ENCODE data around the gene NUMBL. TPM values are rescaled to one million over a fixed set of nuclear protein-coding genes. Genes with fewer than 3 reads are reported as not detected.
A peak's percentile ranks its signal among the peaks of the same experiment; 100 is the strongest.

Gene NUMBL
- total RNA-seq, 6 experiments from 2014 or later, result 6.1 to 19.6 (median 10.5) TPM

GRCh38 chr19:40640744-40641143 is 49.7 kb downstream of the NUMBL start:
- no peaks in the 10 kb centered on the region for H3K4me1 ChIP-seq
- no peaks in the 10 kb centered on the region for H3K9me3 ChIP-seq
- DNase-seq, result no peak
- H3K27me3 ChIP-seq, result no peaks in the 10 kb centered on the region
- ATAC-seq, result peak in 2 of 4 donors; percentile 21 to 23
- 8% methylated on average over 5 of the region's 5 CpGs for WGBS (ENCODE audit: insufficient coverage, low coverage, low lambda C conversion rate, missing lambda C conversion rate)
- H3K4me3 ChIP-seq, result no peak overlapping the region
- TF ChIP-seq, protein P1, sequence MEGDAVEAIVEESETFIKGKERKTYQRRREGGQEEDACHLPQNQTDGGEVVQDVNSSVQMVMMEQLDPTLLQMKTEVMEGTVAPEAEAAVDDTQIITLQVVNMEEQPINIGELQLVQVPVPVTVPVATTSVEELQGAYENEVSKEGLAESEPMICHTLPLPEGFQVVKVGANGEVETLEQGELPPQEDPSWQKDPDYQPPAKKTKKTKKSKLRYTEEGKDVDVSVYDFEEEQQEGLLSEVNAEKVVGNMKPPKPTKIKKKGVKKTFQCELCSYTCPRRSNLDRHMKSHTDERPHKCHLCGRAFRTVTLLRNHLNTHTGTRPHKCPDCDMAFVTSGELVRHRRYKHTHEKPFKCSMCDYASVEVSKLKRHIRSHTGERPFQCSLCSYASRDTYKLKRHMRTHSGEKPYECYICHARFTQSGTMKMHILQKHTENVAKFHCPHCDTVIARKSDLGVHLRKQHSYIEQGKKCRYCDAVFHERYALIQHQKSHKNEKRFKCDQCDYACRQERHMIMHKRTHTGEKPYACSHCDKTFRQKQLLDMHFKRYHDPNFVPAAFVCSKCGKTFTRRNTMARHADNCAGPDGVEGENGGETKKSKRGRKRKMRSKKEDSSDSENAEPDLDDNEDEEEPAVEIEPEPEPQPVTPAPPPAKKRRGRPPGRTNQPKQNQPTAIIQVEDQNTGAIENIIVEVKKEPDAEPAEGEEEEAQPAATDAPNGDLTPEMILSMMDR (IDR thresholded peaks at IDR 0.05), result no peak
- no peak for TF ChIP-seq POLR2A (IDR thresholded peaks at IDR 0.05)
- intact Hi-C loops (cut with DNase I), result no loop called here
- H3K27ac ChIP-seq, result no peak overlapping the region
- no peaks in the 10 kb centered on the region for H3K36me3 ChIP-seq

GRCh38 chr19:40639638-40639982 is 50.8 kb downstream of the NUMBL start:
- no peak for TF ChIP-seq POLR2A (IDR thresholded peaks at IDR 0.05)
- TF ChIP-seq, protein P1 (IDR thresholded peaks at IDR 0.05), result no peak
- Histone ChIP-seq H3K4me3 (no peak overlapping the region), H3K36me3 (no peaks in the 10 kb centered on the region), H3K27ac (no peak overlapping the region), H3K27me3 (no peaks in the 10 kb centered on the region), H3K9me3 (no peaks in the 10 kb centered on the region), H3K4me1 (no peaks in the 10 kb centered on the region)
- ATAC-seq (no peak), DNase-seq (no peak)
- 71% methylated on average over 5 of the region's 6 CpGs for WGBS (ENCODE audit: insufficient coverage, low coverage, low lambda C conversion rate, missing lambda C conversion rate)
- intact Hi-C loops (cut with DNase I), result no loop called here

DNA sequence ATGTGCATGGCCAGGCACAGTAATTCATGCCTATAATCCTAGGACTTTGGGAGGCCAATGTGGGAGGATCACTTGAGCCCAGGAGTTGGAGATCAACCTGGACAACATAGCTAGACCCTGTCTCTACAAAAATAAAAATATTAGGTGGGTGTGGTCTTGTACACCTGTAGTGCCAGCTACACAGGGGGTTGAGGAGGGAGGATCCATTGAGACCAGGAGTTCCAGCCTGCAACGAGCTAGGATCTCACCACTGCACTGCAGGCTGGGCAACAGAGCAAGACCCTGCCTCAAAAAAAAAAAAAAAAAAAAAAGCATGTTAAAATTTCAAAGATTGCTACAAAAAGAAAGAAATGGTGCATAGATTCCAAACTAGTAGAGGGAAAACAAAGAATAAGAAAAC is 52.1 kb downstream of the NUMBL start:
- H3K9me3 ChIP-seq, result no peaks in the 10 kb centered on the region
- TF ChIP-seq, protein P1 (IDR thresholded peaks at IDR 0.05), result no peak
- TF ChIP-seq POLR2A (IDR thresholded peaks at IDR 0.05), result no peak
- WGBS (ENCODE audit: insufficient coverage, low coverage, low lambda C conversion rate, missing lambda C conversion rate), result 29% methylated on average over 1 of the region's 1 CpG
- ATAC-seq, result no peak
- no peaks in the 10 kb centered on the region for H3K27me3 ChIP-seq
- no peak for DNase-seq
- no peaks in the 10 kb centered on the region for H3K36me3 ChIP-seq
- H3K4me1 ChIP-seq, result no peaks in the 10 kb centered on the region
- intact Hi-C loops (cut with DNase I), result no loop called here
- H3K27ac ChIP-seq, result no peak overlapping the region
- no peak overlapping the region for H3K4me3 ChIP-seq

GRCh38 chr19:40633207-40633606 is 57.2 kb downstream of the NUMBL start:
- H3K36me3 ChIP-seq, result no peaks in the 10 kb centered on the region
- no peaks in the 10 kb centered on the region for H3K27me3 ChIP-seq
- H3K9me3 ChIP-seq, result no peaks in the 10 kb centered on the region
- DNase-seq (no peak), ATAC-seq (no peak)
- no peak overlapping the region for H3K4me3 ChIP-seq
- no peaks in the 10 kb centered on the region for H3K4me1 ChIP-seq
- WGBS (ENCODE audit: insufficient coverage, low coverage, low lambda C conversion rate, missing lambda C conversion rate), result 80% methylated on average over 5 of the region's 5 CpGs
- no peak for TF ChIP-seq POLR2A (IDR thresholded peaks at IDR 0.05)
- TF ChIP-seq, protein P1 (IDR thresholded peaks at IDR 0.05), result no peak
- H3K27ac ChIP-seq, result no peak overlapping the region
- intact Hi-C loops (cut with DNase I), result no loop called here

All from right lobe of liver (tissue), 6 donors.